Smooth muscle cell (in vitro differentiated cells): Measurements from ENCODE around the gene RYR3. TPM values are rescaled to one million over a fixed set of nuclear protein-coding genes. Genes with fewer than 3 reads are reported as not detected.

Experiments used
- DNase-seq: peaks from one replicate; lab custom pipeline; 2025; ENCODE audit not compliant: unreplicated experiment; lab: John Stamatoyannopoulos, UW
- H2AFZ ChIP-seq: fragments of 200-600 bp; sonication (generic); 2 replicates; pipeline ENCODE4 v1.6.0; 2016; ENCODE audit warnings: antibody characterized with exemption, low read depth, mild to moderate bottlenecking
- H3F3A ChIP-seq: fragments of 200-600 bp; sonication (generic); 2 replicates; pipeline ENCODE4 v1.6.0; 2017; ENCODE audit warnings: antibody characterized with exemption, low read depth
- H3K27ac ChIP-seq: fragments of 200-600 bp; sonication (generic); 2 replicates; pipeline ENCODE4 v1.5.1; 2016; ENCODE audit warnings: low read depth, mild to moderate bottlenecking
- H3K27me3 ChIP-seq: fragments of 200-600 bp; sonication (generic); 2 replicates; pipeline ENCODE4 v1.6.1; 2016; ENCODE audit warnings: low read depth, mild to moderate bottlenecking
- H3K36me3 ChIP-seq: fragments of 200-600 bp; sonication (generic); 2 replicates; pipeline ENCODE4 v1.5.1; 2016; ENCODE audit warnings: low read depth
- H3K4me1 ChIP-seq: fragments of 200-600 bp; sonication (generic); 2 replicates; pipeline ENCODE4 v1.5.1; 2016; ENCODE audit warnings: low read depth
- H3K4me2 ChIP-seq: fragments of 200-600 bp; sonication (generic); 2 replicates; pipeline ENCODE4 v1.6.0; 2016; ENCODE audit warnings: mild to moderate bottlenecking
- H3K4me3 ChIP-seq: fragments of 200-600 bp; sonication (generic); 2 replicates; pipeline ENCODE4 v1.5.1; 2016; ENCODE audit warnings: mild to moderate bottlenecking
- H3K79me2 ChIP-seq: fragments of 200-600 bp; sonication (generic); 2 replicates; pipeline ENCODE4 v1.6.0; 2016; ENCODE audit warnings: low read depth, mild to moderate bottlenecking
- H3K9ac ChIP-seq: fragments of 200-600 bp; sonication (generic); 2 replicates; pipeline ENCODE4 v1.6.0; 2016; ENCODE audit warnings: low read depth
- H3K9me3 ChIP-seq: fragments of 200-600 bp; sonication (generic); replicated peaks from 2 replicates; pipeline ENCODE4 v1.5.1; 2016; ENCODE audit warnings: low read depth
- H4K20me1 ChIP-seq: fragments of 200-600 bp; sonication (generic); 2 replicates; pipeline ENCODE4 v1.6.0; 2016; ENCODE audit warnings: low read depth
- CTCF ChIP-seq: fragments of 200-600 bp; sonication (generic); IDR thresholded peaks from 2 replicates; pipeline ENCODE4 v1.5.1; 2017; ENCODE audit warnings: borderline replicate concordance, mild to moderate bottlenecking, antibody characterized with exemption; ENCODE audit not compliant: insufficient read depth, poor library complexity, severe bottlenecking
- WGBS: methylation state at CpG from one replicate; pipeline ENCODE4 v1.1.7; 2016; ENCODE audit warnings: low lambda C conversion rate; 5-methylcytosine and 5-hydroxymethylcytosine counted together
- polyA plus RNA-seq: library from polyadenylated mRNA; unstranded; fragments of >200 nt; fragmentation: Nextera tagmentation; extraction: Ambion mirVana; gene quantifications from 2 replicates; pipeline ENCODE4 v1.2.1, GENCODE V29; 2016
- total RNA-seq: library from RNA; depleted of rRNA; stranded (reverse); fragments of >200 nt; gene quantifications from 2 replicates; pipeline ENCODE4 v1.2.3, GENCODE V29; 2014

The RYR3 gene
- total and polyA plus RNA-seq, 2 experiments from 2014 or later: 0.23 to 6.2 TPM

GRCh38 chr15:33654860-33655259 lies 344.1 kb downstream of the RYR3 start:
- TF ChIP-seq CTCF: no peak
- Histone ChIP-seq H3K36me3 (no peaks in the 10 kb centered on the region), H3K4me1 (no peaks in the 10 kb centered on the region), H2AFZ (no peak overlapping the region), H4K20me1 (no peaks in the 10 kb centered on the region), H3K79me2 (no peaks in the 10 kb centered on the region), H3F3A (no peaks in the 10 kb centered on the region), H3K9me3 (no peaks in the 10 kb centered on the region), H3K27me3 (no peaks in the 10 kb centered on the region), H3K27ac (no peak overlapping the region), H3K4me3 (no peak overlapping the region), H3K9ac (no peak overlapping the region), H3K4me2 (no peak overlapping the region)
- no peak for DNase-seq
- 88% methylated on average over 3 of the region's 3 CpGs for WGBS

- no peak for TF ChIP-seq CTCF
- 80% methylated on average over 5 of the region's 5 CpGs for WGBS
- Histone ChIP-seq H2AFZ (no peak overlapping the region), H3K9me3 (no peaks in the 10 kb centered on the region), H3K4me1 (no peaks in the 10 kb centered on the region), H3K27me3 (no peaks in the 10 kb centered on the region), H3F3A (no peaks in the 10 kb centered on the region), H3K36me3 (no peaks in the 10 kb centered on the region), H3K79me2 (no peaks in the 10 kb centered on the region), H3K27ac (no peak overlapping the region), H4K20me1 (no peaks in the 10 kb centered on the region), H3K4me3 (no peak overlapping the region), H3K9ac (no peak overlapping the region), H3K4me2 (no peak overlapping the region)
- DNase-seq: no peak
Observed at GRCh38 chr15:33655488-33655887, 344.7 kb downstream of the RYR3 start.

- 81% methylated on average over 6 of the region's 6 CpGs for WGBS
- no peak for TF ChIP-seq CTCF
- no peak for DNase-seq
- Histone ChIP-seq H3K27ac (no peak overlapping the region), H3K9ac (no peak overlapping the region), H4K20me1 (no peaks in the 10 kb centered on the region), H3K9me3 (no peaks in the 10 kb centered on the region), H3K27me3 (no peaks in the 10 kb centered on the region), H3K79me2 (no peaks in the 10 kb centered on the region), H3K4me1 (no peaks in the 10 kb centered on the region), H3K4me3 (no peak overlapping the region), H3F3A (no peaks in the 10 kb centered on the region), H3K4me2 (no peak overlapping the region), H2AFZ (no peak overlapping the region), H3K36me3 (no peaks in the 10 kb centered on the region)
Observed at GRCh38 chr15:33656168-33656567, 345.4 kb downstream of the RYR3 start.

- Histone ChIP-seq H3K4me1 (no peaks in the 10 kb centered on the region), H3K27ac (no peak overlapping the region), H3K9me3 (no peaks in the 10 kb centered on the region), H3K4me2 (no peak overlapping the region), H3K36me3 (no peaks in the 10 kb centered on the region), H4K20me1 (no peaks in the 10 kb centered on the region), H3K9ac (no peak overlapping the region), H3K27me3 (no peaks in the 10 kb centered on the region), H3K4me3 (no peak overlapping the region), H3K79me2 (no peaks in the 10 kb centered on the region), H3F3A (no peaks in the 10 kb centered on the region), H2AFZ (no peak overlapping the region)
- DNase-seq: no peak
- 95% methylated on average over 16 of the region's 16 CpGs for WGBS
- no peak for TF ChIP-seq CTCF
Observed at GRCh38 chr15:33660151-33660550, 349.4 kb downstream of the RYR3 start.
